NT2/D1 (cell line): ENCODE results near the gene FAM120C.

Experiments used
- SUZ12 ChIP-seq: IDR thresholded peaks from 2 replicates; pipeline ENCODE4 v1.6.1; 2011; ENCODE audit not compliant: insufficient read length, insufficient read depth; ENCODE audit errors: extremely low read depth
- ZNF274 ChIP-seq: IDR thresholded peaks from 2 replicates; pipeline ENCODE4 v1.6.1; 2011; ENCODE audit warnings: mild to moderate bottlenecking, low read depth, low read length

- TF ChIP-seq ZNF274: no peak
- TF ChIP-seq SUZ12: no peak
Measured at GRCh38 chrX:54049801-54050200, 133.3 kb downstream of the FAM120C start.
